Right lobe of liver (tissue), 4 donors: Measurements from ENCODE around the gene CLDN5.

Experiments used
- POLR2A ChIP-seq: fragments of 450-650 bp; IDR thresholded peaks from one replicate; pipeline ENCODE4 v1.6.1; 2017; ENCODE audit warnings: antibody characterized with exemption, mild to moderate bottlenecking
- TF ChIP-seq, protein P1 (sequence below), 4 donors: fragments of 200-600 bp in 3 of 4; fragments of 450-650 bp in 1 of 4; IDR thresholded peaks; one replicate each; pipeline versions ENCODE4 v1.5.1 to v1.8.0; 2016 to 2022; ENCODE audit warnings: antibody characterized with exemption in 4 of 4, mild to moderate bottlenecking in 2 of 4
- donor health status: DM: no; HTN: no; CAD: no.
- donor health status: DM: no; HTN: no; CAD: no.
- donor health status: DM: no; HTN: yes; CAD: no.

DNA sequence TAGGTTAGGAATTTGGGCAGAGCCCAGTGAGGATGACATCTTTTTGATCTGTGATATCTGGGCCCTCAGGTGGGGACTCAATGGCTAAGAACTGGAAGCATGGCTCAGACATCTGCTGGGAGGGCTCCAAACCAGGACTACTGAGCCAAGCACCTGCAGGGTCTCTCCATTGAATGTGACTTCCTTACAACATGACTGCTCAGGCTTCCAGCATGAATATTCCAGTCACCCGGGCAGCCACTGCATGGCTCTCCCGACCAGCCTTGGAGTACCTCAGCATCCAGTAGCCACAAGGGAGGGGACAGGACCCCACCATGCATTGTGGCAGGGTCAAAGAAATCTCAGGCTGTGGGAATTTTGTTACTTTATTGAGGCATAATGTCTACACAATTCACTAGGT lies 35.9 kb downstream of the CLDN5 start:
- no peak for TF ChIP-seq POLR2A
- TF ChIP-seq, protein P1, sequence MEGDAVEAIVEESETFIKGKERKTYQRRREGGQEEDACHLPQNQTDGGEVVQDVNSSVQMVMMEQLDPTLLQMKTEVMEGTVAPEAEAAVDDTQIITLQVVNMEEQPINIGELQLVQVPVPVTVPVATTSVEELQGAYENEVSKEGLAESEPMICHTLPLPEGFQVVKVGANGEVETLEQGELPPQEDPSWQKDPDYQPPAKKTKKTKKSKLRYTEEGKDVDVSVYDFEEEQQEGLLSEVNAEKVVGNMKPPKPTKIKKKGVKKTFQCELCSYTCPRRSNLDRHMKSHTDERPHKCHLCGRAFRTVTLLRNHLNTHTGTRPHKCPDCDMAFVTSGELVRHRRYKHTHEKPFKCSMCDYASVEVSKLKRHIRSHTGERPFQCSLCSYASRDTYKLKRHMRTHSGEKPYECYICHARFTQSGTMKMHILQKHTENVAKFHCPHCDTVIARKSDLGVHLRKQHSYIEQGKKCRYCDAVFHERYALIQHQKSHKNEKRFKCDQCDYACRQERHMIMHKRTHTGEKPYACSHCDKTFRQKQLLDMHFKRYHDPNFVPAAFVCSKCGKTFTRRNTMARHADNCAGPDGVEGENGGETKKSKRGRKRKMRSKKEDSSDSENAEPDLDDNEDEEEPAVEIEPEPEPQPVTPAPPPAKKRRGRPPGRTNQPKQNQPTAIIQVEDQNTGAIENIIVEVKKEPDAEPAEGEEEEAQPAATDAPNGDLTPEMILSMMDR (IDR thresholded peaks at IDR 0.05) = no peak
